Measurements from ENCODE around the gene MINK1.

The MINK1 gene

DNA sequence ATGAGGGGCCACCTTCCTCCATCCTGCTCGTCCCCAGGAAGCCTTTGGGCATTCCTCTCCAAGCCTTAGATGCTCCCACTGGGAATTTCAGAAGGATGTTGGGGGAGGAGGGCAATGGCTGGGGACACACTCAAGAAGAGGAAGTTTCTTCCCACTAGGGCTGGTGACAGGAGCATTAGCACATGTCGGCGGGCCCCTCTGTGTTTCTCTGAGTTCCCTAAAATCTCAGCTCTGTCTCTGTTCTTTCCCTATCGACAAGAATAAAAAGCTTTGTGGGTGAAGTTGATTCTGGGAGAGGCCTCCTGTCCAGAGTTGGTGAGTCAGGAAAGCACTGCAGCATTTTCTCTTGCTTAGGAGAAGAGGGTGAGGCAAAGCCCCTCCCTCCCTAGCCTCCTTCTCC is 46.5 kb downstream of the MINK1 start:
- no peak for DNase-seq

- DNase-seq: no peak
These were observed 47.7 kb downstream of the MINK1 start for GRCh38 chr17:4880857-4881256.

- peak; percentile 35 for DNase-seq
These were observed 48.8 kb downstream of the MINK1 start for GRCh38 chr17:4881761-4882555.

GRCh38 chr17:4884489-4884888 is 51.3 kb downstream of the MINK1 start:
- DNase-seq: no peak

DNA sequence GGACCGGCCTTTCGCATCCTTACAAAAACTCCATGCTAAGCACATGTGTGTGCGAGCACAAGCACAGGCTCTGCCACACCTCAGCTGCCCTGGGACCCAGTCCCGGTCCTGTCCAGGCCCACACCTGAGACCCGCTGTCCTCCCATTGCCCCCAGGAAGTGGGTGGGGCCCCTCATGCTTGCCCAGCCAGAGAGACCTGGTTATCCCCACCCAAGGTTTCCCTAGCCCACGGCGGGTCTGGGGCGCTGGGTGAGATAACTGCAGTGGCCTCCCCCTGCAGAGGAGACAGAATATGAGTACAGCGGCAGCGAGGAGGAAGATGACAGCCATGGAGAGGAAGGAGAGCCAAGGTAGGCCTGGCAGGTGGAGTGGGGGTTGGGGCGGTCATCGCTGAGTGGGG is 53.7 kb downstream of the MINK1 start:
- DNase-seq: no peak

GRCh38 chr17:4887581-4887980 is 54.4 kb downstream of the MINK1 start:
- no peak for DNase-seq

DNA sequence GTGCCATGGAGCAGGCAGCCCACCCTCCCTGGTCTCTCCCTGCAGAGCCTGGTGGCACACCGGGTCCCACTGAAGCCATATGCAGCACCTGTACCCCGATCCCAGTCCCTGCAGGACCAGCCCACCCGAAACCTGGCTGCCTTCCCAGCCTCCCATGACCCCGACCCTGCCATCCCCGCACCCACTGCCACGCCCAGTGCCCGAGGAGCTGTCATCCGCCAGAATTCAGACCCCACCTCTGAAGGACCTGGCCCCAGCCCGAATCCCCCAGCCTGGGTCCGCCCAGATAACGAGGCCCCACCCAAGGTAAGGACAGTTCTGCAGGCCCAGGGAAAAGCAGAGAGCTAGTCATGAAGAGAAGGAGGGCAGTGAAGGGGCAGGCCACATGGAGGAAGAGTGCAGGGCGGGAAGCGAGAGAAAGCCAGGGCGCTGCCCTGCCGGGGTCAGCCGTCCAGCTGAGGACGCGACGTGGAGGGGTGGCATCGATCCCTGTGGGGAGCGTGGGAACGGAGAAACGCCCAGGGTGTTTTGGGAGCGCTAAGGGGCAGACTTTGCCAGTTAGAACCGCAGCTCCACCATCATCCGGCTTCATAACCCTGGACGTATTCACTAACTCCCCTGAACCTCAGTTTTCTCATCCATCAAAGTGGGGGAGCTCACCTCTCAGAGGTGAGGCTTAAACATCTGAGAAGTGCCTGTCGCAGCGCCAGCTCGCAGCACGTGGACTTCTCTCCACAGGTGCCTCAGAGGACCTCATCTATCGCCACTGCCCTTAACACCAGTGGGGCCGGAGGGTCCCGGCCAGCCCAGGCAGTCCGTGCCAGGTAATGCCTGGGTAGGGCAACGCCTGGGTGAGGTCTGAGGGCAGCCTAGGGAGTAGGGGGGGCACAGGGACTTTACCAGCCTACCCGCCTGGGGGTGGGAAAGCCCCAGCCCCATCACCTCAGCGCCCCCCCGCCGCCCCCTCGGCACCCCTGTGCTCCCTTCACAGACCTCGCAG is 58.6 kb downstream of the MINK1 start:
- DNase-seq: no peak

DNA sequence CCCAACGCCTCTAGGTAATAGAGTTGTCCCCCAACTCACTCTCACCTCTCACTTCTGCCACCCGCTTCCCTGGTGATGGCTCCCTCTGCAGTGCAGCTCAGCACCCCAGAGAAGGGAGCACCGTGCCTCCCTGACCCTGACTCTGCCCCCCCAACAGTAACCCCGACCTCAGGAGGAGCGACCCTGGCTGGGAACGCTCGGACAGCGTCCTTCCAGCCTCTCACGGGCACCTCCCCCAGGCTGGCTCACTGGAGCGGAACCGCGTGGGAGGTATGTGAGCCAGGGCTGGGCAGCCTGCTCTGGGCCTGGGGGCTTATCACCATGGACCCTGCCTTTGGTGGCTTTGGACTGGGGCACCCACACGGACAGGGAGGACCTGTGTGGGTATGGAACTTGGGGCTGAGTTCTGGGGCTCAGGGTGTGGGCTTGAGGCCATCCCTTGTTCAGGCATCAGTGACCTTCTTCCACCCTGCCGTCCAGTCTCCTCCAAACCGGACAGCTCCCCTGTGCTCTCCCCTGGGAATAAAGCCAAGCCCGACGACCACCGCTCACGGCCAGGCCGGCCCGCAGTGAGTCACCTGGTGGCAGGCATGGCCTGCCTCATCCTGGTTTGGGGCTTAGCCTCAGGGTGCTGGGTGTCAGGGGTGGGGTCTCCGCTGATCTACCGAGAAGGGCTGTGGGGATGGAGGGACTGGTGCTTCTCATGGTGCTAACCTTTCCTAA is 59.5 kb downstream of the MINK1 start:
- DNase-seq: no peak

DNA sequence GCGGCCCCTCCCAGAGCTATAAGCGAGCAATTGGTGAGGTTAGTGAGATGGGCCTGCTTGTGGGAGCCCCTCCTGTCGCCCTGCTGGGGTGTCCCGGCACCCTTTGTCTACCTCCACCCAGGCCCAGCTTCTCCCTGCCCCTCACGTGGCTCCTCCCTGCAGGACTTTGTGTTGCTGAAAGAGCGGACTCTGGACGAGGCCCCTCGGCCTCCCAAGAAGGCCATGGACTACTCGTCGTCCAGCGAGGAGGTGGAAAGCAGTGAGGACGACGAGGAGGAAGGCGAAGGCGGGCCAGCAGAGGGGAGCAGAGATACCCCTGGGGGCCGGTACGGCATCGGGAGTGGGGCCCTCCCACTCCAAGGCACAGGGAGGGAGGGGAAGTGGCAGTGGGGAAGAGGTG is 60.1 kb downstream of the MINK1 start:
- no peak for DNase-seq

- no peak for DNase-seq
These were observed 60.8 kb downstream of the MINK1 start for GRCh38 chr17:4893721-4894560.

- no peak for DNase-seq
These were observed 62.0 kb downstream of the MINK1 start for GRCh38 chr17:4895121-4895520.

GRCh38 chr17:4895657-4896331 is 62.7 kb downstream of the MINK1 start:
- no peak for DNase-seq

- no peak for DNase-seq
These were observed 63.4 kb downstream of the MINK1 start for GRCh38 chr17:4896332-4897197.

DNA sequence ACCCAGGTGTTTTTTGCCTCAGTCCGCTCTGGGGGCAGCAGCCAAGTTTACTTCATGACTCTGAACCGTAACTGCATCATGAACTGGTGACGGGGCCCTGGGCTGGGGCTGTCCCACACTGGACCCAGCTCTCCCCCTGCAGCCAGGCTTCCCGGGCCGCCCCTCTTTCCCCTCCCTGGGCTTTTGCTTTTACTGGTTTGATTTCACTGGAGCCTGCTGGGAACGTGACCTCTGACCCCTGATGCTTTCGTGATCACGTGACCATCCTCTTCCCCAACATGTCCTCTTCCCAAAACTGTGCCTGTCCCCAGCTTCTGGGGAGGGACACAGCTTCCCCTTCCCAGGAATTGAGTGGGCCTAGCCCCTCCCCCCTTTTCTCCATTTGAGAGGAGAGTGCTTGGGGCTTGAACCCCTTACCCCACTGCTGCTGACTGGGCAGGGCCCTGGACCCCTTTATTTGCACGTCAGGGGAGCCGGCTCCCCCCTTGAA is 64.1 kb downstream of the MINK1 start:
- DNase-seq: no peak

- no peak for DNase-seq
These were observed 64.6 kb downstream of the MINK1 start for GRCh38 chr17:4897785-4898184.

DNA sequence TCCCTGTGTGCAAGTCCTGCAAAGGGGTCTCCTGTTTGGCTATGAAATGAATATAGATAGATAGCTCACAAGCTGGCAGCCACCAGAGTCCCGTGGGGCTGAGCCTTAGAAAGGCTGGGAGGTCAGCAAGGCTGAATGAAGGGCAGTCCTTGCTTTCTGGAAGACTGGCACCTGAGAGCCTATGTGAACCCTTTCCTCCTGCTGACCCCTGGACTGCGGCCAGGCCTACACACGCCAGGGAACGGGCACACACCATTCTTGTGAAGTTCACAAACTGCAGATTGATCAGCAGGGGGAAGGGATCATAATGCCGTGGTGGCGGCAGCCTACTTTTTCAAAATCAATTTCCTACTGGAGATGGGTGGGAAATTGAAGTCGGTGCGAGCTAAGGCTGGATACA is 65.2 kb downstream of the MINK1 start:
- DNase-seq: no peak

GRCh38 chr17:4898927-4899326 is 65.8 kb downstream of the MINK1 start:
- no peak for DNase-seq

DNA sequence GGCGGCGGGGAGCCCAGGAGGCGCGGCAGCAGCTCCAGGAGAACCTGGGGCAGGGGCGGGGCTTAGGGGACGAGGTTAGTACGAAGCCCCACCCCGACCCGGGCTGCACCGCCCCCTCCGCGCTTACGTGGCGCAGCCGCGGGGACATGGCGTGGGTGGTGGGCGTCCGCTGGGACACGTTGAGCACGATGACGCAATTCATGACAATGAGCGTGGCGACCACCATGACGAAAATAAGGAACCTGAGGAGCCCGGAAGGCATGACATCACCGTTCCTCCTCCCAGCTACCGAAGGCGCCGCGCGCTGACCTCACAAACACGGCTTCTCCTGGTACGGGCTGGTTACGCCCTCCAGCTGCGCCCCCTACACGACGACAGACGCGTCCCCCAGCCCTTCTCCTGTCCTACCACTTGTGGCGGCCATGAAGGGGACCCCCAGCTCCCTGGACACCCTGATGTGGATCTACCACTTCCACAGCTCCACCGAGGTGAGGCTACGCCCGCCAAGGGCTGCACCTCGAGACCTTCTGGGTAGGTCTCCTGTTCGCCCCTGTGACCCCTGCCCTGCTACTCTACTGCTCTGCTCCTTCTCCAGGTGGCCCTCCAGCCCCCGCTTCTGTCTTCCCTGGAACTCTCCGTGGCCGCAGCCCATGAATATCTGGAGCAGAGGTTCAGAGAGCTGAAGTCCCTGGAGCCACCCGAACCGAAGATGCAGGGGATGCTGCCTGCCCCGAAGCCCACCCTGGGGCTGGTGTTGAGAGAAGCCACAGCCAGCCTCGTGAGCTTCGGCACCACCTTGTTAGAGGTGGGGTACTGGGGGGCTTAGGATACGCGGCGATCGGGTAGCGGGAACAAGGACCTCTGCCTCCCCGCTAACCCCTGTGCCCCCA is 66.4 kb downstream of the MINK1 start, which contains the start of gene C17orf107:
Gene C17orf107 (plus strand): TSS at position 196 of the 890 bp plus-strand sequence. CDS start 227 bp downstream, at position 423.
- peak; percentile 95 for DNase-seq

All from effector CD8-positive, alpha-beta T cell (primary cell).